ENCODE data around the gene DIP2B.

GRCh38 chr12:50611021-50611744, 106.4 kb downstream of the DIP2B start:
- TF ChIP-seq, protein P1, sequence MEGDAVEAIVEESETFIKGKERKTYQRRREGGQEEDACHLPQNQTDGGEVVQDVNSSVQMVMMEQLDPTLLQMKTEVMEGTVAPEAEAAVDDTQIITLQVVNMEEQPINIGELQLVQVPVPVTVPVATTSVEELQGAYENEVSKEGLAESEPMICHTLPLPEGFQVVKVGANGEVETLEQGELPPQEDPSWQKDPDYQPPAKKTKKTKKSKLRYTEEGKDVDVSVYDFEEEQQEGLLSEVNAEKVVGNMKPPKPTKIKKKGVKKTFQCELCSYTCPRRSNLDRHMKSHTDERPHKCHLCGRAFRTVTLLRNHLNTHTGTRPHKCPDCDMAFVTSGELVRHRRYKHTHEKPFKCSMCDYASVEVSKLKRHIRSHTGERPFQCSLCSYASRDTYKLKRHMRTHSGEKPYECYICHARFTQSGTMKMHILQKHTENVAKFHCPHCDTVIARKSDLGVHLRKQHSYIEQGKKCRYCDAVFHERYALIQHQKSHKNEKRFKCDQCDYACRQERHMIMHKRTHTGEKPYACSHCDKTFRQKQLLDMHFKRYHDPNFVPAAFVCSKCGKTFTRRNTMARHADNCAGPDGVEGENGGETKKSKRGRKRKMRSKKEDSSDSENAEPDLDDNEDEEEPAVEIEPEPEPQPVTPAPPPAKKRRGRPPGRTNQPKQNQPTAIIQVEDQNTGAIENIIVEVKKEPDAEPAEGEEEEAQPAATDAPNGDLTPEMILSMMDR (IDR thresholded peaks at IDR 0.05) = no peak
- TF ChIP-seq REST (IDR thresholded peaks at IDR 0.05; ENCODE audit: insufficient read depth in 1 of 2, low read depth in 2 of 2, low read length in 1 of 2) (no peak), POLR2AphosphoS5 (IDR thresholded peaks at IDR 0.05; ENCODE audit: low read depth, low read length) (no peak), TCF7L2 (IDR thresholded peaks at IDR 0.05; ENCODE audit: low read depth, low read length) (no peak), SIN3A (IDR thresholded peaks at IDR 0.05; ENCODE audit: borderline replicate concordance, insufficient read depth, low read depth, low read length) (no peak)

Measured in Panc1 (cell line).